Stomach (tissue), 9 donors: Measurements from ENCODE around the gene ADCY7. TPM values are rescaled to one million over a fixed set of nuclear protein-coding genes. Genes with fewer than 3 reads are reported as not detected.
"Not testable (repeated sequence)": the region's sequence is repeated elsewhere in the genome, so short reads cannot be mapped to it uniquely, and the experiment has no call there.

Experiments used
- DNase-seq, 2 donors: peaks; one replicate each; pipeline versions ENCODE4 v3.0.0 to v3.0.0-alpha.2; 2013 to 2019
- H3K27ac ChIP-seq, 5 donors: fragments of 200-600 bp in 4 of 5; sonication (generic) in 4 of 5; one replicate each; pipeline ENCODE4 v1.5.1; 2013 to 2019; ENCODE audit warnings: mild to moderate bottlenecking in 1 of 5, moderate library complexity in 1 of 5
- H3K27me3 ChIP-seq, 3 donors: fragments of 200-600 bp; sonication (generic); one replicate each; pipeline ENCODE4 v1.5.1; 2017 to 2019; ENCODE audit warnings: mixed run types in 1 of 3
- H3K36me3 ChIP-seq, 4 donors: fragments of 200-600 bp; sonication (generic); 1 replicate in 3 of 4; 2 replicates in 1 of 4; pipeline ENCODE4 v1.5.1; 2016 to 2019
- H3K4me1 ChIP-seq, 4 donors: fragments of 200-600 bp; sonication (generic); one replicate each; pipeline ENCODE4 v1.5.1; 2016 to 2019
- H3K4me3 ChIP-seq, 4 donors: fragments of 200-600 bp; sonication (generic) in 3 of 4; one replicate each; pipeline ENCODE4 v1.5.1; 2016 to 2019; ENCODE audit warnings: mild to moderate bottlenecking in 1 of 4
- H3K9me3 ChIP-seq, 4 donors: fragments of 200-600 bp; sonication (generic); one replicate each; pipeline ENCODE4 v1.5.1; 2016 to 2019
- CTCF ChIP-seq, 7 experiments: fragments of 450-650 bp in 4 of 7; fragments of 200-600 bp in 3 of 7; sonication (generic) in 3 of 7; IDR thresholded peaks; one replicate each; pipeline ENCODE4 v1.5.1; 2016 to 2019; ENCODE audit warnings: antibody characterized with exemption in 7 of 7, control low read depth in 2 of 7, mild to moderate bottlenecking in 1 of 7
- EP300 ChIP-seq: sonication (generic); formaldehyde crosslinking; IDR thresholded peaks from one replicate; pipeline ENCODE4 v1.6.1; 2017; ENCODE audit warnings: antibody characterized with exemption
- POLR2A ChIP-seq, 4 donors: fragments of 450-650 bp; IDR thresholded peaks; one replicate each; pipeline ENCODE4 v1.6.1; 2016; ENCODE audit warnings: antibody characterized with exemption in 4 of 4, control low read depth in 2 of 4, mild to moderate bottlenecking in 1 of 4, moderate library complexity in 1 of 4
- POLR2AphosphoS5 ChIP-seq, 3 donors: sonication (generic); formaldehyde crosslinking; IDR thresholded peaks; one replicate each; pipeline ENCODE4 v1.6.1; 2016; ENCODE audit warnings: antibody characterized with exemption in 3 of 3
- WGBS, 5 donors: extraction: QIAGEN DNeasy Blood & Tissue Kit in 3 of 5; methylation state at CpG; one replicate each; pipeline versions ENCODE4 v1.1.5 to v1.1.7; 2013 to 2018; 5-methylcytosine and 5-hydroxymethylcytosine counted together
- intact Hi-C: fragments of 100-400 bp; cut with DNase I; formaldehyde crosslinking; loops from one replicate; pipeline ENCODE4 v1.15.1; 2023; ENCODE audit warnings: low total_unique reads
- polyA plus RNA-seq, 3 donors: library from polyadenylated mRNA; stranded (reverse); fragments of 200-250 nt; gene quantifications; one replicate each; pipeline ENCODE4 v1.2.3, GENCODE V29; 2013
- total RNA-seq, 5 donors: library from RNA; depleted of rRNA; stranded (reverse); fragments of >200 nt; gene quantifications; one replicate each; pipeline versions ENCODE4 v1.1.0 to v1.2.3, GENCODE V29; 2014 to 2016
- donor health status: healthy with polysubstance abuse.
- donor health status: Bipolar disorder and iron deficiency.
- donor health status: healthy.

ADCY7 gene
- total and polyA plus RNA-seq, 8 donors: 0.76 to 216 (median 16.5) TPM

- Histone ChIP-seq H3K4me3 (no peak overlapping the region), H3K27ac (peak overlapping the region in 1 of 5 donors; percentile 2), H3K27me3 (no peaks in the 10 kb centered on the region), H3K36me3 (peaks cover 0 to 62% (median 45%) of the 10 kb centered on the region in 4 donors), H3K9me3 (no peaks in the 10 kb centered on the region), H3K4me1 (peaks cover 0 to 53% (median 31%) of the 10 kb centered on the region in 4 donors)
- 18 to 80% (median 45%) methylated on average over 1 of the region's 1 CpG; no CpG with 5 or more reads in 1 of the 5 donors for WGBS, 5 donors
- intact Hi-C loops: no loop called here
- DNase-seq: no peak
- TF ChIP-seq EP300 (no peak), POLR2A (IDR thresholded peaks at IDR 0.05) (no peak), POLR2AphosphoS5 (IDR thresholded peaks at IDR 0.05) (no peak), CTCF (IDR thresholded peaks at IDR 0.05) (no peak)
Measured at GRCh38 chr16:50336884-50337283, 70.5 kb downstream of the ADCY7 start.

DNA sequence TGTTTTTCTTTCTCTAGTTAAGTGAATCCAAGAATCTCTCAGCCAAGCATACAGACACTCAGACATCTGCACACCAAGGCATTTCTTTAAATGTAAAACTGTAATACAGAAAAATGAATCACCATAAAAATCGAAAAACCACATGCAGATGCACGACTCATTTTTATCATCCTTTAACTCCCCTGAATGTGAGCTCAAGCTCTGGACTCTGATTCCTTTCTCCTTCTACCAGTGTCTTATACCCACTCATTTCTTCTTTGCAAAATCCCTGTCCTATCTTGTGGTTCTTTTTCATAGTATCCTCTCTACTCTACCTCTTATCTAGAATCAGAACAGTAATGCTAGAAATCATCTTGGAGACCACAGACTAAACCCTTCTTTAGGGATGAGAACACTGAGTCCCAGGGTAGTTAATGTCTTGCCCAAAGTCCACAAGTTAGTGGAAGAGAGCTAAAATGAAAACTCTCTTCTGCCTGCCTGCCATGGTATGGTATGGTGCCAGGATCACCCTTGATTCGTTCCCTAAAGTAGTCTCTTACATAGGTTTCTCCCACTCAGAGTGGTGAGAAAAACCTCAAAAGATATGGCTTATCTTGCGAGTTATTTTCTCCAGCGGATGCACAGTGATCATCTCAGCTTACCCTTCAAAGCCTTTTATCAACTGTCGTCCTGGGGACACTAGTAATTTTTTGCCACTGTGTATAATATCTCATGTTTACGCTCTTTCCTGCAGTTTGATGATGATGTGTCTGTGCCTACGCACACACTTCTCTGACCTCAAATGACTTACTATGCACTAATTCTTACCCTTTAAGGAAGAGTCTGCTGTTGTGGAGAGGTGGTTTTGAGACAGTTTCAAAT lies 72.2 kb downstream of the ADCY7 start:
- intact Hi-C loops: no loop called here
- H3K27ac ChIP-seq: peak overlapping the region in 3 of 5 donors; percentile 9 to 44 (median 15)

GRCh38 chr16:50340578-50340977 lies 74.2 kb downstream of the ADCY7 start:
- Histone ChIP-seq H3K4me3 (no peak overlapping the region), H3K4me1 (peaks cover 0 to 34% (median 18%) of the 10 kb centered on the region in 4 donors), H3K36me3 (peaks cover 7 to 63% (median 48%) of the 10 kb centered on the region in 4 donors), H3K27me3 (no peaks in the 10 kb centered on the region), H3K9me3 (no peaks in the 10 kb centered on the region), H3K27ac (peak overlapping the region in 1 of 5 donors; percentile 51)
- WGBS, 5 donors: 65 to 87% (median 81%) methylated on average over 2 of the region's 2 CpGs
- no peak for TF ChIP-seq POLR2A (IDR thresholded peaks at IDR 0.05)
- no peak for TF ChIP-seq CTCF (IDR thresholded peaks at IDR 0.05)
- no peak for TF ChIP-seq POLR2AphosphoS5 (IDR thresholded peaks at IDR 0.05)
- TF ChIP-seq EP300: no peak
- intact Hi-C loops: no loop called here
- DNase-seq: peak in 1 of 2 donors; percentile 31

More for the DNA sequence above, 72.2 kb downstream of the ADCY7 start:
- H3K27me3 ChIP-seq: no peaks in the 10 kb centered on the region
- H3K4me1 ChIP-seq: peaks cover 0 to 53% (median 27%) of the 10 kb centered on the region in 4 donors
- no peaks in the 10 kb centered on the region for H3K9me3 ChIP-seq
- 70 to 81% (median 80%) methylated on average over 8 of the region's 8 CpGs for WGBS, 5 donors
- H3K36me3 ChIP-seq: peaks cover 7 to 65% (median 47%) of the 10 kb centered on the region in 4 donors
- H3K4me3 ChIP-seq: no peak overlapping the region
- no peak for DNase-seq
- TF ChIP-seq POLR2AphosphoS5 (IDR thresholded peaks at IDR 0.05) (no peak), POLR2A (IDR thresholded peaks at IDR 0.05) (no peak), EP300 (no peak), CTCF (IDR thresholded peaks at IDR 0.05) (no peak)

DNA sequence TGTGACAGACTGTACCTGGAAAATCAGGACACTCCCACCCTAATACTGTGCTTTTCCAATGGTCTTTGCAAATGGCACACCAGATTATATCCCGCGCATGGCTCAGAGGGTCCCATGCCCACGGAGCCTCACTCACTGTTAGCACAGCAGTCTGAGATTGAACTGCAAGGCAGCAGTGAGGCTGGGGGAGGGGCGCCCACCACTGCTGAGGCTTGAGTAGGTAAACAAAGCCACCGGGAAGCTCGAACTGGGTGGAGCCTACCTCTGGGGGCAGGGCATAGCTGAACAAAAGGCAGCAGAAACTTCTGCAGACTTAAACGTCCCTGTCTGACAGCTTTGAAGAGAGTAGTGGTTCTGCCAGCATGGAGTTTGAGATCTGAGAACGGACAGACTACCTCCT lies 77.2 kb downstream of the ADCY7 start:
- peaks cover 0 to 20% (median 8%) of the 10 kb centered on the region in 4 donors for H3K4me1 ChIP-seq
- H3K27ac ChIP-seq, H3K9me3 ChIP-seq, H3K27me3 ChIP-seq, intact Hi-C loops, DNase-seq, H3K4me3 ChIP-seq: not testable (repeated sequence)
- H3K36me3 ChIP-seq: peaks cover 7 to 59% (median 45%) of the 10 kb centered on the region in 4 donors
- WGBS, 5 donors: 60 to 73% (median 63%) methylated on average over 6 to 8 of the region's 8 CpGs

GRCh38 chr16:50345210-50345609 lies 78.9 kb downstream of the ADCY7 start:
- DNase-seq, H3K4me3 ChIP-seq, H3K27me3 ChIP-seq, H3K27ac ChIP-seq, intact Hi-C loops, H3K9me3 ChIP-seq: not testable (repeated sequence)
- 95 to 100% (median 96%) methylated on average over 2 of the region's 2 CpGs for WGBS, 5 donors
- Histone ChIP-seq H3K4me1 (peaks cover 0 to 11% (median 4%) of the 10 kb centered on the region in 4 donors), H3K36me3 (peaks cover 13 to 60% (median 51%) of the 10 kb centered on the region in 4 donors)
